NOMO-1 treated with dmso at 0.1 percent for 144 hours (cell line): ENCODE measurements around the gene DRGX.
A peak's percentile ranks its signal among the peaks of the same experiment; 100 is the strongest.

Source experiments
- DNase-seq: peaks from one replicate; lab custom pipeline; 2025; ENCODE audit not compliant: unreplicated experiment; lab: John Stamatoyannopoulos, UW

Gene DRGX

DNA sequence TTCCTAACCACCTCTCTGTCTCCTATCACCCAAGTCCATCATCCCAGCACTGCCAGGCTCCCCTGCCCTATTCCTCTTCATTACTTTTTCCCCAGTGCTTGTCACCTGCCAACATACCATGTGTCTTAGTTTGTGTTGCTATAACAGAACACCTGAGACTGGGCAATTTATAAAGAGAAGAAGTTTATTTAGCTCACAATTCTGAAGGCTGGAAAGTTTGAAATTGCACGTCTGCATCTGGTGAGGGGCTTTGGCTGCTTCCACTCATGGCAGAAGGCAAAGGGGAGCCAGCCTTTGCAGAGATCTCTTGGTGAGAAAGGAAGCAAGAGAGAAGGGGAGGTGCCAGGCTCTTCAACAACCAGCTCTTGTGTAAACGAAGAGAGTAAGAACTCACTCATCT, 47.3 kb downstream of the DRGX start:
- DNase-seq, result no peak

DNA sequence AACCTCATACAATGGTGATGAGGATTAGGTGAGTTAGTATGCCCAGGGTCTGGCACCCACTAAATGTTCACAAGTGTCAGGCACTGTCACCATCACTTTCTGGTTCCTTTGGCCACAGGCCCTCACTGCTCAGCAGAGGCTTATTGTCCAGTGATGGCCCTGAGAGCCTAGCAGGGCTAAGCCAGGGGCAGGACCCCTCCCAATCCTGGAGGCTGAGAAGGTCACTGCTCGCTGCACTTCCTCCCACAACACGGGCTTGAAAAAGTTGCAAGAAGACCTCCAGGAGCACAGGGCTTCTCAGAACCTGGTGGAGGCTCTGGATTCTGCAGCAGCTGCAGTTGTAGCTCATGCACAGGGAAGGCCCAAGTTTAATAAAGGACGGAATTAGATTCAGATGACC, 48.1 kb downstream of the DRGX start:
- no peak for DNase-seq

DNA sequence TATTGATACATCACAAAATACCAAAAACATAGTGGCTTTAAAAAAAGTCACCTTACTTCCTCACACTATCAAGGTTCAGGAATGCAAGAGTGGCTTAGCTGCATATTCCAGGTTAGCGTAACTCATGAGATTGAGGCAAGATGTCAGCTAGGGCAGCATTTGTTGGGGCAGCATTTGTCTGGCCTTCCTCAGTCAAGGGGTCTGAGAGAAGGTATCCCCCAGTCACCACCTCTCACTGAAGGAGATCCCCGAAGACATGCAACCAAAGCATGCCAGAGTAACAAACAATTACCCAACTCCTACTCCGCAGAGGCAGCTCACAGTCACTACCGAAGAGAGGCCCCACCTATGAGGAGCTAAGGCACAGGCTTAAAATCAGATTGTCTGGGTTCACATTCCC, 48.5 kb downstream of the DRGX start:
- no peak for DNase-seq

DNA sequence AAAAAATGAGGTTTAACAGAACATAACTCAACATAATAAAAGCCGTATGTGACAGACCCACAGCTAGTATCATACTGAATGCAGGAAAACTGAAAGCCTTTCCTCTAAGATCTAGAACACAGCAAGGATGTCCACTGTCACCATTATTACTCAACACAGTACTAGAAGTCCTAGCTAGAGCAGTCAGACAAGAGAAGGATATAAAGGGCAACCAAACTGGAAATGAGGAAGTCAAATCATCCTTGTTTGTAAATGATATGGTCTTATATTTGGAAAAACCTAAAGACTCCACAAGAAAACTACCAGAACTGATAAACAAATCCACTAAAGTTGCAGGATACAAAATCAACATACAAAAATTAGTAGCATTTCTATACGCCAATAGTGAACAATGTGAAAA, 51.0 kb downstream of the DRGX start:
- no peak for DNase-seq

DNA sequence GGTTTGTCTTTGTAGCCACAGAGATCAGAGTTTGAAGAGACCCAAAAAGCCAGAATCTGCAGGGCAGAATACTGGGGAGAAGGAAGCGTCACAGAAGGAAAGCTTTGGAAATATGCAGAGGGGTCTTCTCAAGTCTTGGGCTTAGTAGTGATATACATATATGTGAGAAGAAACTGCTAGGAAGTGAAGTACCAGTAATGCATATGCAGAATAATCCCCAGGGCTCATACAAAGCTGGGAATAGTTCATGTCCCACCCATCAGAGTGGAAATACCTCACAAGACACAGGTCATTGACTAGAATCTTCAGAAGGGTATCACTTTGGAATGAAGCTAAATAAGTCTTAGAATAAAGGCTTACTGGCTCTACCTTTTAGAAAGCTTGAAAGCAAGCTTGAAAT, 57.3 kb downstream of the DRGX start:
- no peak for DNase-seq

DNA sequence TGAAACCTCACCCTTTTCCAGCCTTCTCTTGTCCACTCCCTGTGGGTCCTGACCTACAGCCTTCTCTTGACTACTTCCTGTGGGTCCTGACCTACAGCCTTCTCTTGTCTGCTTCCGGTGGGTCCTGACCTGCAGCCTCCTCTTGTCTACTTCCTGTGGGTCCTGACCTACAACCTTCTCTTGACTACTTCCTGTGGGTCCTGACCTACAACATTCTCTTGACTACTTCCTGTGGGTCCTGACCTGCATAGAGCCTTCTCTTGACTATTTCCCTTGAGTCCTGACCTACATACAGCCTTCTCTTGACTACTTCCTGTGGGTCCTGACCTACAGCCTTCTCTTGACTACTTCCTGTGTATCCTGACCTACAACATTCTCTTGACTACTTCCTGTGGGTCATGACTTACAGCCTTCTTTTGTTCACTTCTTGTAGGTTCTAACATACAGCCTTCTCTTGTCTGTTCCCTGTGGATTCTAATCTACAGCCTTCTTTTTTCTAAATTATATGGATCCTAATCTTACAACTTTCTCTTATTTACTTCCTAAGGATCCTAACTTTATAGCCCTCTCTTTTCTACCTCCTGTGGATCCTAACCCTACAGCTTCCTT, 60.4 kb downstream of the DRGX start:
- no peak for DNase-seq

DNA sequence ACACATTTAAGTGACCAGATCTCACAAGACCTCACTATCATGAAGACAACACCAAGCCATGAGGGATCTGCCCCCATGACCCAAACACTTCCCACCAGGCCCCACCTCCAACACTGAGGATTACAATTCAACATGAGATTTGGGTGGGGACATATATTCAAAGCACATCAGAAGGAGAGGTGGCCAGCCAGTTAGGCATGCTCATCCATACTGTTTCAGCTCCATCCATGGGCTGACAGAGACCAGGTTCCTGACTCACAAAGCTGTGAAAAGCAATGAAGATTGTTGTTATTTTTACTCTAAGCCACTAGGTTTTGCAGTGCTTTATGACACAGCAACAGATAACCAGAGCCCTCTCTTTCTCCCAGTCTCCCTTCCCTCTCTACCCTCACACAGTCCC, 60.9 kb downstream of the DRGX start:
- DNase-seq, result no peak

DNA sequence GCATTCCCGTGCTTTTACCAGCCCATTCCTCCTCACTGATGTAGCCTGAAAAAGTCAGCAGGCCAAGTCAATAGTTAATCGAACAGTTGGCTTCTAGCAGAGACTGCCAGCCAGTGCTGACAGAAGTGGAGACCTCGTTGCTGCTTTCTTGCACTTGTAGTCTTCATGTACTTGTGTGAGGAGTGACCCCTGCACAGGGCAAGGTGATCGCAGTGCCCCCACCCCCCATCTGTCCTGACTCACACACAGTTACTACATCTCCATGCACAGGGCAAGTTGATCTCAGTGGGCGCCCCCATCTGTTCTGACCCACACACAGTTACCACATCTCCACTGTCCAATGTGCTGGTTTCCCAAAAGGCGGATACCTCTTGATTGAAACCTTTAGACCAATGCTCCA, 62.7 kb downstream of the DRGX start:
- no peak for DNase-seq

DNA sequence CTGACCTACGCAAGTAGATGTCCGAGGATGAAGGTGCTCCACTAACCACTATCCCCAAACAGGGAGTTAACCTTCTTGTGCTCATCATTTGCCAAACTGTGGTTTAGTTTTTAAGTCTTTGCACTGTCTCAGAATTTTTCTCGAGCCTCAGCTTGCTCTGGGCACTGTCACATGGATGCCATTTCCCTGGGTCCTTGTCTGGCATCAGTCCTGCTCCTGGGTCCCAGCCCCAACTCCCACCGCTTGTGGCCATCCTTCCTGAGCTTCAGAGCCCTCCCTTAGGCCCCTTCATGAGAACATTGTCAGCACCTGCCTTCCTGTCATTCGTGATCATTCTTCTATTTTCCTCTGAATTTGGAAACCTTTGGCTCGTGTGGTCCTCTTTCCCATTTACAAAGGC, 63.1 kb downstream of the DRGX start:
- DNase-seq, result no peak

DNA sequence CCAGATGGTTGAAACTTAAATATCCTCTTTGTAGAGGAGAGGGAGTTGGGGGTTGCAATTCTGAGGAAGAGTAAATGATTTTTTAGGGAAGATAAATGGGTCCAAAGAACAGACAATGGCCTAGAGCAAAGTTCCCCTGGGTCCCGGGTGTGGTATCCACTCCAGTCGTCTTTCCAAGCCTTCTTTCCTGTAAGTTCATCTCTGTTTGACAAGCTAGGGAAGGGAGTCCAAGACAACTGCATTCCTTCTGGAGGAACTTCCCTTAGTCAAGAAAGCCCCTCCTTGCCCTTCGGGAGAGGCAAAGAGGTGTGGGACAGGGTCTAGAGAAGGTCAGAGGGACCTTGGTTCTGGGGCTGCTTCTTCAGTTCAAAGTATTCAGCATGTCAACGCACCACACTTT, 63.6 kb downstream of the DRGX start:
- no peak for DNase-seq

DNA sequence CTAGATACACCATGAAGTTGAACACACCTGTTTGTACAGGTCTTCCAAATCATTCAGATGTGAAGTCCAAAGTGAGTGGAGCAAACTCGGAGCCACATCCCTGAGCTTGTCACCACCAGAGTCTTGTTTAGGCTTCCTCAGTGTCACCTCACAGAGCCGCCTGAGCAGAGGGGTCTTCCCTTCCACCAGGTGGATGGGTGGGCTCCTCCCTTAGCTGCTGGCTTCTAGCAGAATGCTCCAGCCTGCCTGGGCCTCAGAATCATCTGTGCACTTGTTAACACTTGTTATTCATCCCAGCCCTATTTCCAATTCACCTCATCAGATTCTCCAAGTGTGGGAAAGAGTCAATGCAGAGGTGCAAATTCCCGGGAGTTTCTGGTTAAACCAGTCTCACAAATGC, 64.5 kb downstream of the DRGX start:
- DNase-seq, result no peak

DNA sequence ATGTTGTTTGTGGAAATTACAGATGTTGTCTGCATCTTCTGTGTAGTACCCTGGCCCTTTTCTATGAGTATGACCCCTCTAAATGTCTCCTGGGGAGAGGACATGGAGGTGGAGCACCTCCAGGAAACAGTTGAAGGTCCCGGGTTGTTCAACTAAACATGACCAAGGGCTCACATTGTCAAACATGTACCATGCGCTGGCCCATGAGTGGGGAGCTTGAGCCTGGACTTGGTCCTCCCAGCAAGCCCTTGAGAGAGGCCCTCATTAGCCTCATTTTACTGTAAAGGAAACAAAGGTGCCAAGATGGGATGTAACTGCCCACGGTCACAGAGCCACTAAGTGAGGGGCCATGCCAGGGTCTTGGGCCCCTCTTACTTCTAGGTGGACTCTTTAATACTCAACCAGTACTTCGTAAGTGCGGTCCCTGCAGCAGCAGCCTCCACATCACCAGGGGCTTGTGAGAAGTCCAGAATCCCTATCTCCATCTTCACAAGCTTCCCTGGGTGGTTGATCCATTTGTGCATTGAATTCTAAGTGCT, 65.7 kb downstream of the DRGX start:
- DNase-seq, result no peak

DNA sequence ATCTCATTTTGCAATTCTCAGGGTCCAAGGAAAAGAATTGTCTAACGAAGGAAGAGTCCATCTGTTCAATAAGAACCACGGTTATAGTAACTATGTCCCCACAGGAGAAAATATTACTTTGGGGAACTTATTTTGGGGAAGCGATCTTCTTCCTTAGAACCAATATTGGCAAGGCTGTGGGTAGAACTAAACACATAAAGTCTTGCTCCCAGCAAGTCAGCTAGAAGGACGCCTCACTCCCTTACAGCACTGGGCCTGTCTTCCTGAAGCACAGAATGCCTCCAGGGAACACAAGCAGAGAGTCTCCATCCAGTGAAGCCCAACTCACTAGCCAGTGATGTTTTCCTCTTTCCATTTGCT, 66.8 kb downstream of the DRGX start:
- DNase-seq, result peak; percentile 3

DNA sequence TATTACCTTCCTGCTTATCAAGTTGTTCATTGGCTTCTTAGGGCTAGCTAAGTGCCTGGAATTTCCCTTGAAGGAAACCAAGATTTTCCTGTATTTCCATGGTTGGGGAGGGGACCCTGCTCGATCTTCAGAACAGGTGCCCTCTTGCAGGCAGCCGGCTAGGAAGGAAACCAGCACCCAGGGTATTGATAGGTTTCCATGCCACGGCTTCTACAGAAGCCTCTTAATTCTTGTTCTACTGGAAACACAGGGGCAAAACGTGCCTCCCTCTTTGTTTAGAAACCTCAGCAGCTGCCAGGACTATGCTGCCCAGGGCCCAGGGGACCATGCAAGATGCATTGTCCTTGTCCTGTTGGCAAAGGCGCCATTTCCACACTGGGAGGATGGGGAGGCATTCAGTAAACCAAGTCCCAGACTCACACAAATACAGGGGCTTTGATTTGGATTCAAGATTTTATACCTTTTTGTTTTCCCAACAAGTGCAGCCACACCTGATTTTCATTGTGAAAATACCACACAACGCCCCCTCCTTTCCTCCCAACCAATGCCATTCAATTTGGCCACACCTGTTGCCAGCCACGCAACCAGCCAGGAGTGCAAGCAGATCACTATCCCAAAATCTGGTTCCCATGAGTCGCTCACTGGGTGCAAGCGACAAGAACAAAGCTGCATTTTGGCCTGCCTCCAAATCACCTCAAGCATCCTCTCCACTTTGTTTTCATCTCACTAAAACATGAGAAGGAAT, 67.3 kb downstream of the DRGX start:
- no peak for DNase-seq

DNA sequence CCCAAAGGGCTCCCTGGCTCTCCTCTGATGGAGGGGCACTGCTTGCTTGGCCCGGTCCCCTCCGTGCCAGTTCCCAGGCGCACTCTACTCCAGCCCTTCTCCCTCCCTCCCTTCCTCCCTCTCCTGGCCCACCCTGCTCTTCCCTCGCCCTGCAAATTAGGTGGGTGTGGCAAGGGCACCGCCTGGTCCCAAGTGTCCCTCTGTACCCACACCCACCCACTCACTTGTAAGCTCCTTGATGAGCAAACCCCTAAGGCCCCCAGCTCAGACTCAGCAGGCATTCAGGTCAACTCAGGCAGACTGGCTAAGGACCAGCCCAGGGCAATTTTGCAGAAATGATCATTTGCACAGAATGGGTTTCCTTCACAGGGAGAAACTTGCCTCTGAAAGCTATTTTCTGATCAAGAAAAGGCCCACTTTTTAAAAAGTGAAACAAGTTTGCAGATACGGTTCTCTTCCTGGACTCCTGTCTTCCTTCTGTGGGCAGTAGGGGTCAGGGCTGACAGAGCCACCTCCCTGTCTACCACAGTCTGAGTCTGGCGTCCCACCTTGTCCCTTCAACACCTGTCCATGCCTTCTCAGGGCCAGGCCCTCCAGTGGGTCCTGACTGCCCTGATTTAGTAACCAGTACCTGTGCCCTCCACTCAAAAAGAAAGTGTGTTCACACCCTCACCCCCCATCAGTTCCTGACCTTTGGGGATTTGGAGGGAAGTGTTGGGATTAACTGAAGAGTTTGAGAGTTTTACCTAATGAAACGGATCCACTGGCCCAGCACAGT, 68.7 kb downstream of the DRGX start:
- no peak for DNase-seq

DNA sequence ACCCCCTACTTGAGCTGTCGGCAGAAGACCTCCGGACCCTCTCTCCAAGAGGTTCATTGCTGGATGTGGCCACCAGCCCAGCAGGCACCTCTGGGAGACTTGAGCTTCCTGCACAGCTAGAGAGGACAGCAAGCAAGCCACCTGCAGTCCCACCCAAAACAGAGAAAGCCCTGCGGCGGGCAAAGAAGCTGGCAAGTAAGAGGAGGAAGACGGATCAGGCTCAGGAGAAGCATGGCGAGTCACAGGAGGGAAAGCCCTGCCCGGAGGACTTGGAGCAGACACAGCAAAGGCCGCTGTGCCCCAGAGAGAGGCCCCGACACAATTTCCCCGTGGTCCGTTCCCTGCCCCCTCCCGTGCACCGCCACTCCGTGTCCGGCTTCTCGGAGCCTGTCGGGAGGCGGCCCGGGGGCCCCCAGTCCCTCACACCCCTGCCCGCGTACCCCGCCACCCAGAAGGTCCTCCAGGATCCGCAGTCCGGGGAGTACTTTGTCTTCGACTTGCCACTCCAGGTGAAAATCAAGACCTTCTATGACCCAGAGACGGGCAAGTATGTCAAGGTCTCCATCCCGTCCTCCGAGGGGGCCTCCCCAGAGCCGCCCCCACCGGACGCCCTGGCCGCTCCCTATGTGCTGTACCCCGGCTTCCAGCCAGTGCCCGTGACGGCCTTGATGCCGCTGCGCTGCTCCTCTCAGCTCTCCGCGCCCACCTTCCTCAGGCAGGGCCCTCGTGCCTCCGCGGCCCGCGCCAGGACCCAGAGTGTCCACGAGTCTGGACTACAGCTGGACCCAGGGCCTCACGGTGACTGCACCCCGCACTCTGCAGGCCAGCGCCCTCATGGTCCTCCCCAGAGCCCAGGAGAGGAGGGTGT, 69.7 kb downstream of the DRGX start:
- DNase-seq, result no peak

DNA sequence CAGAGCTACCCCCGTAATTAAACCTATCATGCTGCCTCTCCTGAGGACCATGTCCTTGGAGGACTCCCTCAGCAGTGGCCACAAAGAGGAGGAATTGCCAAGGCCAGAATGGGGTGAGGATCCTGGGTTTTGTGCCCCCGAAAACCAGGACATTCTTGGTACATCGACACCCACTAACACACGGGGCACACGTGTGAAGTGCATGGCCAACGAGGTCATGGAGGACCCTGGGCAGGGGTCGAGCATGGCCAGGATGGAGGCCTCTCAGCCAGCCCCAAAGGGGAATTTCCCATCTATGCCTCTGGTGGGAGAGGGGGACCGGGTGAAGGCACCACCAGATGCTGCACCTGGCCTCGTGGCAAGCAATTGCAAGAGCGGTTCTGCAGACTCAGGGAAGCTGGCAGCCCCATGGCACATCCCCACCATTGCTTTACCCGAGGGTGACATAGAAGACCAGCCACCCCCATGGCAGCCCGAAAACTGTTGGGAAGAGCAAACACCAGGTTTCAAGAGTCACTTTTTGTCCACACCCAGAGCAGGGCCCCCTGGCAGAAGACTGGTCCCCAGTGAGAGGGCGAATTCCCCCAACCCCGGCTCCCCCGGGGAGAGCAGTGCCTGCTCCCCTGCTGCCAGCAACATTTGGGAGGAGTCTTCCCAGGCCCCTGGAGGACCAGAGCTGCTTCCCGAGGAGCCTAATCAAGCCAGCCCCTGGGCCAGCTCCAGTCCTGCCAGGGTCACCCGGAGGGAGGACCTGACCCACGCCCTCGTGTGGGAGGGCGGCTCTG, 70.6 kb downstream of the DRGX start:
- DNase-seq, result no peak

DNA sequence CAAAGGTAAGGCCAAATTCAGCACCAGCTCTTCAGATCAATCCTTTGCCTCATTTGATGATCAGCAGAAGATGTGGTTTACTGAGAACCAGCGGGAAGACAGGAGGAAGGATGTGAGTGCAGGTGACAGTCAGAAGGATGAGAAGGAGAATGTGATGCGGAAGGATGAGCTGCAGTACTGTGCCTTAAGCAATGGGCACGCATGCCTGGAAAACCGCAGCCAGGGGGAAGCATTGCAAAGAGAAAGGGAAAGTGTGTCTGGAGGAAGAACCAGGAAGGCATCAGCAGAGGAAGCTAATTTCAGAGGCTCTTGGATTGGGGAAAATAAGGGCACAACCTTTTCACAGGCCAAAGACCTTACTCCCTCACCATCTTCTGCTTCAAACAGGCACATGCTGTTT, 71.2 kb downstream of the DRGX start:
- DNase-seq, result no peak

DNA sequence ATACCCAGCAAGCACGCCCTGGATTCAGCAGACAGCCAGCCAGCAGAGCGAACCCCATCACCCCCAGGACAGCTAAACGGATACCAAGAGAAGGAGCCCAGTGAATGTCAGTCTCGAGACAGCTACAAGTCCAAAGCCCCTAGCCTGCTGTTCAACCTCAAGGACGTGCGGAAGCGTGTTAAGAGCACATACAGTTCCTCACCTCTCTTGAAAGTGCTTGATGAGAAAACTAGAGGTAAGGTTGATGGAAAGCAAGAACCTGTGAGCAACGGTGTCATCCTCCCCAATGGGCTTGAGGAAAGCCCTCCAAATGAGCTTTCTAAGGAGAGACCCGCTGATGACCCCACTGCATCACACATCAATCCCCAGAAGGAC, 72.0 kb downstream of the DRGX start:
- DNase-seq, result no peak

DNA sequence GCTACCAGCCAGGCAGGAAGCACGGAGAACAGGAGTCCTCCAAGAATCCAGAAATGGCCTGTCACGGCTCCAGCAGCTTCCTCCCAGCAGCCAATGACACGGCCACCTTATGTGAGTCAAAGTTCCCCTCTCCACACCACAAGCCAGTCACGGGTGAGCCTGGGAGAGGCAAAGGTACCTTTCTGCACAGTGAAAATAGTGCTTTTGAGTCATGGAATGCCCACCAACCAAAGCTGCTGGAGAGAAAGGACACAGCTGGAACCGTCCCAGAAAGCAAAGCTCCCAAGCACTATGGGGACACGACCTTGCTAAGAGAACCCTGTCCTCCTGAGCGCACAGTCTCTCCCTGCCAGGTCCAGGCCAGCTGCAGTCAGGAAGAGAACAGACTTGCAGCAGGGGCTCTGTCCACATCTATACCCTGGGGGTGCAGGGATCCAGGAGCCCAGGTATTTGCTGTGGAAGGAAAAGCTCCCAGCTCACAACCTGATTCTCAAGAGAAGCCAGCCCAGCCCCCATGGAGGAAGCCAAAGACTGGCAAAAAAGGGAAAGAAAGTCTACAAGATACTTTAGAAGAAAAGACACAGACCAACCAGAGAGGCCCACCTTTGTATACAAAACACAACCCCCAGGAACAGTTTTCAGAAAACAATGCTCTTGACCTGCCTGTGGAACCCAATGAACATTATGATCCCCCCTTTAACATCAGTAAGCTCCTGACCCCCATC, 72.6 kb downstream of the DRGX start:
- no peak for DNase-seq
